Peyer's patch (tissue), 4 donors: Measurements from ENCODE around the gene L2HGDH.

ENCODE experiments used
- CTCF ChIP-seq, 6 experiments: fragments of 450-650 bp in 4 of 6; fragments of 200-600 bp in 2 of 6; sonication (generic) in 1 of 6; IDR thresholded peaks; one replicate each; pipeline ENCODE4 v1.5.1; 2017 to 2019; ENCODE audit warnings: antibody characterized with exemption in 6 of 6, mild to moderate bottlenecking in 3 of 6, moderate library complexity in 1 of 6
- POLR2A ChIP-seq, 2 donors: fragments of 450-650 bp; IDR thresholded peaks; one replicate each; pipeline ENCODE4 v1.5.1; 2017; ENCODE audit warnings: antibody characterized with exemption in 2 of 2, mild to moderate bottlenecking in 2 of 2, moderate library complexity in 2 of 2

- TF ChIP-seq CTCF (IDR thresholded peaks at IDR 0.05): no peak
- TF ChIP-seq POLR2A (IDR thresholded peaks at IDR 0.05): no peak
Observed at GRCh38 chr14:50357753-50358395, 45.8 kb upstream of the L2HGDH start.
